Mammary epithelial cell (primary cell): ENCODE measurements around the gene FAH.

Source experiments
- EZH2 ChIP-seq: IDR thresholded peaks from 2 replicates; pipeline ENCODE4 v1.6.1; 2012; ENCODE audit warnings: low read length, inconsistent platforms, borderline replicate concordance
- TF ChIP-seq, protein P1 (sequence below), 2 donors: IDR thresholded peaks in 1 of 2; conservative IDR thresholded peaks in 1 of 2; 2 replicates each; pipeline ENCODE4 v1.5.1; 2011 to 2012; ENCODE audit warnings: inconsistent platforms in 2 of 2, low read length in 2 of 2, mild to moderate bottlenecking in 2 of 2, control low read depth in 1 of 2, low read depth in 1 of 2; ENCODE audit not compliant: insufficient read depth in 1 of 2; ENCODE audit errors: extremely low read depth in 1 of 2

GRCh38 chr15:80180986-80181385 is 28.2 kb downstream of the FAH start:
- TF ChIP-seq EZH2 = no peak
- TF ChIP-seq, protein P1, sequence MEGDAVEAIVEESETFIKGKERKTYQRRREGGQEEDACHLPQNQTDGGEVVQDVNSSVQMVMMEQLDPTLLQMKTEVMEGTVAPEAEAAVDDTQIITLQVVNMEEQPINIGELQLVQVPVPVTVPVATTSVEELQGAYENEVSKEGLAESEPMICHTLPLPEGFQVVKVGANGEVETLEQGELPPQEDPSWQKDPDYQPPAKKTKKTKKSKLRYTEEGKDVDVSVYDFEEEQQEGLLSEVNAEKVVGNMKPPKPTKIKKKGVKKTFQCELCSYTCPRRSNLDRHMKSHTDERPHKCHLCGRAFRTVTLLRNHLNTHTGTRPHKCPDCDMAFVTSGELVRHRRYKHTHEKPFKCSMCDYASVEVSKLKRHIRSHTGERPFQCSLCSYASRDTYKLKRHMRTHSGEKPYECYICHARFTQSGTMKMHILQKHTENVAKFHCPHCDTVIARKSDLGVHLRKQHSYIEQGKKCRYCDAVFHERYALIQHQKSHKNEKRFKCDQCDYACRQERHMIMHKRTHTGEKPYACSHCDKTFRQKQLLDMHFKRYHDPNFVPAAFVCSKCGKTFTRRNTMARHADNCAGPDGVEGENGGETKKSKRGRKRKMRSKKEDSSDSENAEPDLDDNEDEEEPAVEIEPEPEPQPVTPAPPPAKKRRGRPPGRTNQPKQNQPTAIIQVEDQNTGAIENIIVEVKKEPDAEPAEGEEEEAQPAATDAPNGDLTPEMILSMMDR (conservative IDR thresholded peaks at IDR 0.05 in 1 of 2, IDR thresholded peaks at IDR 0.05 in 1 of 2; ENCODE audit: extremely low read depth in 1 of 2, insufficient read depth in 1 of 2, low read depth in 1 of 2, low read length in 2 of 2) = no peak
